GM21390 (cell line): ENCODE results near the gene TOB1.

Source experiments
- ATAC-seq: cut with Tn5 transposase; IDR thresholded peaks from one replicate; pipeline ENCODE4 v1.9.1; 2021; ENCODE audit not compliant: unreplicated experiment

The TOB1 gene

DNA sequence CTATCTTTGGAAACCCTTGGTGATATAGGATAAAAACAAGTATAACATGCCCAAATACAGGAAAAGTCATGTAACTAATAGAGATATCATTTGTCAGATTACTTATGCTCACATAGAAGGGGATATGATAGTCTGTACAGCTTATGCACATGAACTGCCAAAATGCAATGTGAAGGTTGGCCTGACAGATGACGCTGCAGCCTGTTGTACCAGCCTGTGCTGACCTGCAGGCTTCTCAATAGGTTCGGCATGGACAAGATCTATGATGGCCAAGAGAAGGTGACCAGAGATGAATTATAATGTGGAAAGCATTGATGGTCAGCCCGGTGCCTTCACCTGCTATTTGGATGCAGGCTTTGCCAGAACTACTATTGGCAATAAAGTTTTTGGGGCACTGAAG lies 18.1 kb downstream of the TOB1 start:
- no peak for ATAC-seq

GRCh38 chr17:50847566-50847965 lies 18.6 kb downstream of the TOB1 start:
- ATAC-seq: no peak

DNA sequence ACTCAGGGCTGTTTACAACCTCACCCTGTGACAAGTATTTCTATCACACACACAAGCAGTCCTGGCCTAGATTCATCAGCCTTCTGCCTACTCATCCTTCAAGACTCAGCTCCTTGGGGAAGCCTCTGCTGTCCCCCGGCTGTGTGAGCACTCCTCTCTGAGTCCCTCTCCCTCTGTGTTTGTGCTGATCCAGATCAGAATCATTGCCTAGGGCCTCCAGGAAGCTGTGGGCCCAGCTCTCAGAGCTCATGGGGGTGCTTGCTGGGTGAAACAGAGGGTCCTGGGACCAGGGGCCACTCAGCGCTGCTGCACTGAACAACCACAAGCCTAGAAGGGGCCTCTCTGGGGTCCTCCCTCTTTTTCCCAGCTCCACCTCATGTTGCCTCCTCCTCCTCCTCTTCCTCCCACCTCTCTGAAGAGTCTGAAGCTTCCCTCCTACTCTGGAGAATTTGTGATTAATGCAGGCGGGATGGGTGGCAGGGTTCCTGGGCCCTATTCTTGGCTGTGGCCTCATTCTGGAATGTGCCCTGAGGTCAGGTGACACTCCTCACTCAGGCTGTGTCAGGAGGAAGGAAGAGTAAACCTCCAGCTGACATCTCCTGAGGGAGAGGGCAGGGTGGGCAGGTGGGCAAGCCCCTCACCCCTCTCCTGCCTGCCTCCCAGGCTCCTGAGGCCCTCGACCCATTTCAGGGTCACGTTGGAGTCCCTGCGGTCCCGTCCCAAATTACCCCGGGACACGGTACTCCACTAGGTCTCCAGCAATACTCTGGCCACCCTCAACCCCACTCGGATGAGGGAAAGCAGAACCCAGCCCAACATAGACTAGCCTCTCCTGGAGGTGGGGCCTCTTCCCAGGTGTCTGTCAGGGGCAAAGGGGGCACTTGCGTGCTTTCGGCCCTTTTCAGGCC lies 20.7 kb downstream of the TOB1 start:
- no peak for ATAC-seq

DNA sequence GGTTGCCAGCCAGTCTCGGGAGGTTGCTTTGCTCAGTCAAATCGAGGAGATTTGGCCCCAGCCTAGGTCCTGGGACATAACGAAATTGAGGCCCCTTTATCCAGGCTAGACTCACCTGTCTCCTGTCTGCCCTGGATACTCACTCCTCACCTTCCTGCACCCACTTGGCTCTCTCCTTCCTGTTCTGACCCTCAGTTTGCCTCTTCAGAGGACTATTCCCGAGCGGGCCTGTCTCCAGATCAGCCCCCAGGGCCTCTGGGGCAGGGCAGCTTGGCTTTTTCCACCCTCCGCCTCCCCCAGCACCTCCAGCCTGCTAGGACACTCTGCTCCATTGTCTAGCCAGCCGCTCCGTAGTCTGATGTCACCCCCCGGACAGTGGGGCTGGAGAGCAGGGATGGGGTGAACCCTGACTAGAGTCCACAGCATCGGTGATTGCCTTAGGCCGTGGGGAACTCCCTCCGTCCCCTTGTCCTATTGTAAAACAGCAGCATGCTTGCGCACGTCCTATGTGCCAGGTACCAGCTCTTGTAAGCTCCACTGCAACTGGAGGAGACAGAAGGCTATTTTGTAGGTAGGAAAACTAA lies 21.9 kb downstream of the TOB1 start:
- ATAC-seq: no peak

- no peak for ATAC-seq
Measured at GRCh38 chr17:50843150-50843905, 22.8 kb downstream of the TOB1 start.

GRCh38 chr17:50842506-50843149 lies 23.5 kb downstream of the TOB1 start:
- ATAC-seq: no peak

DNA sequence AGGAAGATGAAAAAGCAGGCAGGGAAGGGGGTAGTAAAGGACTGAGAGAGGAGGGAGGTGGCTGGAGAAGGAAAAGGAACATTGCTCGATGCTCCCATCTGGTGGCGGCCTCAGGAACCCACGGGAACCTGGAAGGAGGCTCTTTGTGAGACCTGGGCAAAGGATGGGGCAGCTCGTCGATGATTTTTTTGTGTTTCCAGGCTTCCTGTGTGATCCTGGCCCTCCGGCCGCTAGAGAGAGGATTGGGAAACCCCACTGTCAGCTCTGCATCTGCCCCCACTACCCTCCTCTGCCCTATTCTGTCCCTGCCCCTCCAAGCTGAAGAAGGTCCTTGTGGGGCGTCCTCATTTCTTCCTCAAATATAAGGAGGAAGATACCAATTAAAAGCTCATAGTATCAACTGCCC lies 24.2 kb downstream of the TOB1 start:
- no peak for ATAC-seq

- no peak for ATAC-seq
Measured at GRCh38 chr17:50841277-50841948, 24.7 kb downstream of the TOB1 start.

GRCh38 chr17:50840311-50840851 lies 25.8 kb downstream of the TOB1 start:
- ATAC-seq: no peak

GRCh38 chr17:50839591-50840310 lies 26.4 kb downstream of the TOB1 start:
- ATAC-seq: no peak

GRCh38 chr17:50837980-50838954 lies 27.9 kb downstream of the TOB1 start:
- no peak for ATAC-seq

DNA sequence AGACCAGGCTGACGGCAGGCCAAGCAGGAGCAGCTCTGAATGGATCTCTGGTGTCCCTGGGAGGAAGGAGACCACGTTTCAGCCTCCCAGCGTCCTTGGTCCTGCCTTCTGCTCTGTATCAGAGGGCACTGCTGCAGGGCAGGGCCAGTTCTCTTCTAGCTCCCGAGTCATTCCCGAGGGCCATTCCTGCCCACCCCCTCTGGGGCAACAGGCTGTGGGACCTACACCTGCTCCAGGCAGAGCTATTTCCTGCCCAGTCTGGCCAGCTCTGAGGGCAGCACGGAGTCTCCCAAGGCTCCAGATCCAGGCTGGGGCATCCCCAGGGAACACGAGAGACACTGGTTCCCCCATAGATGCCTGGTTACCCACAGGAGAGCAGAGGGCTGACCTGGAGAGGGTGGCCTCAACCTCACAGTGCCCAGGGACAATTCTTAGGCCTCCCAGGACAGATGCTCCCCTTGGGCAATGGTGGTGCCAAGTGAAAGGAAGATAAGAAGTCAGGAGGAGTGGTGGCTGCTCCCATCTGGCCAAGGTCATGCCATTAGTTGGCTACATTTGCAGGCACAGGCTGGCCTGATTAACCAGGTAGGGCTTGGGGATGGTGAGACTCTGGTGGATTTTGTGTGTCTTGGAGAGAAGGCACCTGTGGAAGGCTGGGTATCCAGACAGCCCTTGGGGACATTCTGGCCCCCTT lies 28.7 kb downstream of the TOB1 start:
- no peak for ATAC-seq

GRCh38 chr17:50836826-50837225 lies 29.3 kb downstream of the TOB1 start:
- ATAC-seq: no peak

GRCh38 chr17:50835301-50836234 lies 30.6 kb downstream of the TOB1 start, which contains the start of gene WFIKKN2:
Gene WFIKKN2, plus strand, starts transcription at chr17:50835586. Its CDS starts 352 bp downstream, at chr17:50835938.
- ATAC-seq: no peak

- no peak for ATAC-seq
Measured at GRCh38 chr17:50834429-50835300, 31.5 kb downstream of the TOB1 start.
